Measurements from ENCODE around the gene EPHB1.

GRCh38 chr3:134972836-134973455 is 177.9 kb downstream of the EPHB1 start:
- TF ChIP-seq POLR2A (IDR thresholded peaks at IDR 0.05): no peak
- TF ChIP-seq CTCF (IDR thresholded peaks at IDR 0.05): no peak
